ENCODE data around the gene TNC.

DNA sequence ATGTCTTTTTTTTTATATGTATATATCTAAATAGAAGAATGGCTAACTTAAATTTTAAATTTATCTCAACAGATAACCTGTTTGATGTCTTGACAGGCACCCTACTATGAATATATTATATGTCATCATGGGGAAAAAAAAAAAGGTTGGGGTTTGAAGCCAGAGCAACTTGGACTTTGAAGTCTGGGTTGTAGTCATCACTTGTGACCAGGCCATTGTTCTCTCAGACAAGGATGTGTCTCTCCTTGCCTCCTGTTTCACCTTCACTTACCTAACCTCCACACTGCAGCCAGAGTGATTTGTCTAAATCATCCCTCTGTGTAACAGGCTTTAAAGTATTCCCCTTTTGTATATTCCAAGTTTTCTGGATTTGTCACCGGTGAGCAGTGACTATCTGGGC, 130.8 kb downstream of the TNC start:
- TF ChIP-seq, protein P1, sequence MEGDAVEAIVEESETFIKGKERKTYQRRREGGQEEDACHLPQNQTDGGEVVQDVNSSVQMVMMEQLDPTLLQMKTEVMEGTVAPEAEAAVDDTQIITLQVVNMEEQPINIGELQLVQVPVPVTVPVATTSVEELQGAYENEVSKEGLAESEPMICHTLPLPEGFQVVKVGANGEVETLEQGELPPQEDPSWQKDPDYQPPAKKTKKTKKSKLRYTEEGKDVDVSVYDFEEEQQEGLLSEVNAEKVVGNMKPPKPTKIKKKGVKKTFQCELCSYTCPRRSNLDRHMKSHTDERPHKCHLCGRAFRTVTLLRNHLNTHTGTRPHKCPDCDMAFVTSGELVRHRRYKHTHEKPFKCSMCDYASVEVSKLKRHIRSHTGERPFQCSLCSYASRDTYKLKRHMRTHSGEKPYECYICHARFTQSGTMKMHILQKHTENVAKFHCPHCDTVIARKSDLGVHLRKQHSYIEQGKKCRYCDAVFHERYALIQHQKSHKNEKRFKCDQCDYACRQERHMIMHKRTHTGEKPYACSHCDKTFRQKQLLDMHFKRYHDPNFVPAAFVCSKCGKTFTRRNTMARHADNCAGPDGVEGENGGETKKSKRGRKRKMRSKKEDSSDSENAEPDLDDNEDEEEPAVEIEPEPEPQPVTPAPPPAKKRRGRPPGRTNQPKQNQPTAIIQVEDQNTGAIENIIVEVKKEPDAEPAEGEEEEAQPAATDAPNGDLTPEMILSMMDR (IDR thresholded peaks at IDR 0.05) = no peak
- TF ChIP-seq POLR2A (IDR thresholded peaks at IDR 0.05) = no peak
